Activated T-cell treated with anti-CD3 and anti-CD28 coated beads for 24 hours (primary cell): Measurements from ENCODE around the gene SGTB.
"Not testable (repeated sequence)": the region's sequence is repeated elsewhere in the genome, so short reads cannot be mapped to it uniquely, and the experiment has no call there.

ENCODE experiments used
- DNase-seq: peaks from one replicate; pipeline ENCODE4 v3.0.0-alpha.2; 2020; ENCODE audit warnings: low read depth

SGTB gene

DNA sequence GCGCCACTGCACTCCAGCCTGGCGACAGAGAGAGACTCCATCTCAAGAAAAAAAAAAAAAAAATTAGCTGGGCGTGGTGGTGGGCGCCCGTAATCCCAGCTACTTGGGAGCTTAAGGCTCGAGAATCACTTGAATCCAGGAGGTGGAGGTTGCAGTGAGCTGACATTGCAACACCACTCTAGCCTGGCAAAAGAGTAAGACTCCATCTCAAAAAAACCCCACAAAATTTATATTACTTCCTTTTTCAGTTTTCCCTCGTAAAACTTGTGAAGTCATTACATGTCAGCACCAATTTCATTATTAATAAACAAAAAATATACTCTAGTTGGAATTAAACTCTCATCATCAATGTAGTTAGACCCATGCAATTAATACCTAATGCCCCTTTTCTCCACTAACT is 53.2 kb downstream of the SGTB start:
- no peak for DNase-seq

DNA sequence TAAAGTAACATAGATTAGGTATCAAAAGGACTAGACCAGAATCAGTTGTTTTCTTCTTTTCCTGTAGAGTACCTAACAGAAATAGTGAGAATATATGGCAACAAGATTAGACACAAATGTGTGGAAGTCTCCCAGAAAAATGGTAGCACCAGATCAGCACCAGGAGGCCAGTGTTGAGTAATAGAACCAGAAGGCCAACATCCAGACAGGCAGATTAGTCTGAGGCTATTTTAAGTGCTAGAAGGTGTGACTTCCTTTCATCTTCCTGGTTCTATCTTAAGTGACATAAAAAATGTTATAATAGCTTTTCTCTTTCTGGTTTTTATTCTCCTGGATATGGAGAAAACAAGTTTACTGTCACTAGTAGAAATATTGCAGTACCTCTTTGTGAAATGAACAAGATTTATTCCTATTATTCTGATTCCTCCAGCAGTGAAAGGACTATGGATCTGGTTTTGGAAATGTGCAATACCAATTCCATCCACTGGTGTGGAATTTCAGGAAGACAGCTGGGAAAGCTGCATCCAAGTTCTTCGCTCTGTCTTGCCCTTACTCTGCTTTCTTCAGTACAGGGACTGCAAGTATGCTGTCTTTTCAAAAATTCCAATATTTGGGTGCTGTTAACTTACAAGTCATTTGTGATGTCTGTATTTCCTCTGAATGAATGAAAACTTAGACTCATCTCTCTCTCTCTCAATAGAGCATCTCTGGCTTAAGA is 57.9 kb downstream of the SGTB start:
- DNase-seq = no peak

DNA sequence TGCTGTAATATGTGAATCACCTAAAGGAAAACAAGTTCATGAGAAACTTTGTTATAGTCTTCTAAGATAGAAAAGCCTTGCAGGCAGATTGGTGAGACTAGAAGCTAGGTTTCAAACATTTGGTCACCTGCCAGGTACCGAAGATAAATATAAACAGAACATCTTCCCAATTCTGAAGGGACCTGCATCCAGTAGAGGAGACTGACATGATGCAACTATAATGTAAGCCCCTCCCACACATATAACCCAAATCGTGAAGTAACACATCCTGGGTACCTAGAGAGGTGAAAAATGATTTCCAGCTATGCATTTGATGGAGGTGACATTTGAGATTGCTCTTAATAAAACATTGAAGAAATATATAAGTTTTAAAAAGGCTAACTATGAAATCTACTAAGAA is 67.2 kb downstream of the SGTB start:
- DNase-seq = no peak

DNA sequence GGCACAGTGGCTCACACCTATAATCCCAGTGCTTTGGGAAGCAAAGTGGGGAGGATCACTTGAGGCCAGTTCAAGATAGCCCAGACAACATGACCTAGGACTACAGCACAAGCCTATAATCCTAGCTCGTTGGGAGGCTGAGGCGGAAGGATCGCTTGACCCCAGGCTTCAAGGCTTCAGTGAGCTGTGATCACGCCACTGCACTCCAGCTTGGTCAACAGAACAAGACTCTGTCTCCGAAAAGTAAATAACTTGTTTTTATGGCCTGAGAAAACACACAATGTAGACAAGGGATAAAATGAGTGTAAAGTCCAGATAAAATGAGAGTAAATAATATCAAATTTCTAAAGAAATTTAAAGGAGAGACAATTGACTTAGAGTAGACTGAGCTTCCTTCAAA is 70.8 kb downstream of the SGTB start:
- DNase-seq = no peak

DNA sequence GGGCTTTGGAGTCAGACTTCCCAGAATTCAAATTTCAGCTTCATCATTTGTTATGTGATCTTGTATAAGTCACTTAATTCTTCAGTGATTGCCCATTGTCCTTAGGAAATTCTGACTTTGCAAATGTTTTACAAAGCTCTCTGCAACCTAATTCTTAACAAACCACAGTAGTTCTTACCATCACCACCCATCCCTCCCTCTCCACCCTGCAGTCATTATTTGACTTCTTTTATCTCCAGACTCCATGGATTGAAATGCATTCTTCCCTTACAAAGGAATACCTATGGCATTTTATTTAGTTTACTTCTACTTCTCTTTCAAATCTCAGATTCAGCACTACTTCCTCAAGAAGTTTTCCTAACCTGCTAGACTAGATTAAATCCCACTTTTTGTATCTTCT is 74.0 kb downstream of the SGTB start:
- no peak for DNase-seq

DNA sequence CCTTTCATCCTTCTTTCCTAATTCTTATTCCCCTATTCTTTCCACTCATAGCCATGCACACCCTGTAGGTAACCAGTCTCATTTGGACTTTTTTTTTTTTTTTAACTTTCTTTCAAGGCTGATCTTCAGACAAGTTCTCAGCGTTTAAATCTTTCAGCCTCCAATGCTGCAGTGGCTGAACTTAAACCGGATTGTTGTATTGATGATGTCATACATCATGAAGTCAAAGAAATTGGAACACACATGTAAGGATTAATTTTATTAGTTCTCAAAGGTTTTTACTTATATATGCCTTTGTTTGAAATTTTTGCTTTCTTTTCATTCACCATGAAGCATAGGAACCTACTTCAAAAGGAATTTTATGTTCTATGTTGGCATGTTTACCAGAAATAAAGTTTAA is 75.0 kb downstream of the SGTB start:
- DNase-seq = no peak

DNA sequence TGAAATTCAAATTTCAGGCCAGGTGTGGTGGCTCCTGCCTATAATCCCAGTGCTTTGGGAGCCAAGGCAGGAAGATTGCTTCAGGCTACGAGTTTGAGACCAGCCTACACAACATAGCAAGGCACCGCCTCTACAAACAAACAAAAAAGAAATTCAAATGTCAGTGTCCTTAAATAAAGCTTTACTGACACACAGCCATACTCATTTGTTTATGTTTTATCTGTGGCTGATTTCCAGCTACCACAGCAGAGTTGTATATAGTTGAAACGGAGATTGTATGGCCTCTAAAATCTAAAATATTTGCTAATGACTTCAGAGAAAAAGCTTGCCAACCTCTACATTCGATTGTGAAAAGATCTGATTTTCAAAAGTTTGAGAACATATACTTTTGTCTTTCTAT is 81.7 kb downstream of the SGTB start:
- DNase-seq = no peak

DNA sequence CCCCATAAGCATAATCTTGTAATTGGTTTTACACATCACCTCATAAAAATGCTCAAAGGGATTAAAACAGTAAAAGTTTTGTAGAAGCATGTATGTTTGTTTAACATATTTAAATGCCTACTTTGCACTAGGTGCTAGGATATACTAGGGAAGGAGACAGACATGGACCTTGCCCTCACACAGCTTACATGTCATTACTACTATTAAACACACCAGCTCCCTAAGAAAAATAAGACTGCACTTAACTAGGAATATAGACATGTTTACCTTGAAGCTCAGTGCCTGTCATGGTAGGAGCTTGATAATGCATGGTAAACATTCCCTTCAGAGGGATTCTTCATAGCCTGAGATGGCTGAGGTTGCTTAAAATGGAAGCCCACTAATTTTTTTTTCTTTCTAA is 90.9 kb downstream of the SGTB start:
- DNase-seq = no peak

DNA sequence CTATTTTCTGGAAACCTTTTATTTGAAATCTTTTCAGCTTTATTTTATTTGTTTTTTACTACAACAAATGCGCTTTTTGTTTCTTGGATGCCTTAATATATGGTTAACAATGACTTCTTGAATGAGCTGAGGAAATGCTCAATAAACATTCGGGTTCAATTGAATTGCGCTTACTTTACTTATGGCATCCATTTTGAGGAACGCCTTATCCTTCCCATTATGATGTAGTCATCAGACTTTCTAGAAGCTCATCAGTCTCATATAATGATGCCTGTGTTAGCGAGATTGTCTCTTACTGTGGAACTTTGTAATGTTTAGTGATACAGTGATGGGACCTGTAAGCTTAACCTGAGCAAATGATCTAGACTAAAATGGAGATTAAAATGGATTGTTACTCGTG is 96.2 kb downstream of the SGTB start:
- DNase-seq = no peak

DNA sequence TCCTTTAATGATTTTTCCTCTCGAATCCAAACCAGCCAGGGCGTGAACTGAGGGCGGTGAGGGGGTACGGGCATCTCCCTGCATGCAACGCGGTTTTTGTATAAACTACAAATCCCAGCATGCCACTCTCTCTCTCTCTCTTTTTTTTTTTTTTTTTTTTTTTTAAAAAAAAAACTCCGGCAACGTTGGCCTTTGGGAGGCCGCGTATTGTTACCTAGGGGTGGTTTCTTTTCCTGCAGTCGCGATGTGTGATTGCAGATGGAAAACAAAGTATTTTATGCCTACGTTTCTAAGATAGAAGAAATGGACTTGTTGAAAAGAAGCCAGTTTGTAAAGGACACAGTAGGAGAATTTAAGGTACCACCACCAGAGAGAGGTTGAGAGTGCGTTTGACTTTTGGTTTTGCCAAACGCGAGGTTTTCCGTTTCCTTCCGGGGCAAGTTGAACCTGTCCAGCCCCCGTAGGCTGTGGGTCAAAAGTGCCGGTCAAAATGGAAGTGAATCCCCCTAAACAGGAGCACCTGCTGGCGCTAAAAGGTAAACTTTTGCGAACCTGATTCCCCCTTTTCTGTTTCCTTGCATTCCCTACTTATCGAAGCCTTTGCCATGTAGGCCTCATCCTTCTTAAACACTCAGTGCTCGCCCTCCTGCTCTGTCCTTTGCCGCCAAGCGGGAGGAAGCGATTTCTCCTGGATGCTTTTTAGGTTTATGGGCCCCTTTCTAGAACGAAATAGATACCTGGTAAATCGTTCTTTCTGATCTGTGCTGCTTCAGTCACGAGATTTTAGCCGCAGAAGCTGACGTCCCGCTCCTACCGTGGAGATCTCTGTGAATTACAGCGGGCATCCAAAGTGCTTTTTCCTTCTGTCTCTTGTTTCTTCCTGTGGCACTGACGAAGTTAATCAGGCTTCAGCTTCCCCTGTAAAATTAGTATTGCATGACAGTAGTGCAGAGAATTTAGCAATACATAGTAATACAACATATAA is 97.0 kb downstream of the SGTB start, which contains the start of the genes SHLD3 and TRAPPC13:
Gene SHLD3, plus strand, starts transcription at position 457 of the 985 bp plus-strand sequence. CDS start 4,561 bp downstream, outside the sequence.
Gene TRAPPC13, plus strand, starts transcription at position 457 of the 985 bp plus-strand sequence. Its CDS starts 34 bp downstream, at position 491.
- DNase-seq = peak; percentile 76

DNA sequence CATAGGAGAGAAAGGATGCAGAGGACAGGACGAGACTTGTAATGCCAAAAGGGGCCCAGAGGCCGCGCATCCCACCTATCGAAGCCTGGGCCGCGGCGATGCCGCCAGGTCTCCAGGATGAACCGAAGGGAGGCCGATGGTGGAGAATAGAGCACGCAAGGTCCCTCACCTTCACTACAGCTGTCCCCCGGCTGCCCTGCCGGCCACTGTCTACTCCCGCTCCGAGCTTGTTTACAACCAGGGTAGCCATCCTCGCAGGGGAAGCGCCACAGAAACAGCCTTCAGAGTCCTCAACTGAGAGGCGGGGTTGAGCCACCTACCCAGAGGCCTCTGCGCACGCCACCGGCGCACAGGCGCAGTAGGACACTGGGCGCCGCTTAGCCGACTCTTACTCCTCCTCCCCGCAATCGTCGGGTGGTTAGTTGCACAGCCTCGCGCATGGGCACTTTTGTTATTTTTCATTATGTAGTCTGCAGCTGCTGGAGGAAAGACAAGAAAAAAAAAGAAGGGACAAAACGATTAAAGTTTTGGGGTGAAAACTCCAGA is 97.8 kb downstream of the SGTB start, which contains the start of gene TRIM23:
Gene TRIM23, minus strand, starts transcription at position 309 of the 546 bp plus-strand sequence. Its CDS starts 59 bp downstream, at position 250.
- peak; percentile 90 for DNase-seq

DNA sequence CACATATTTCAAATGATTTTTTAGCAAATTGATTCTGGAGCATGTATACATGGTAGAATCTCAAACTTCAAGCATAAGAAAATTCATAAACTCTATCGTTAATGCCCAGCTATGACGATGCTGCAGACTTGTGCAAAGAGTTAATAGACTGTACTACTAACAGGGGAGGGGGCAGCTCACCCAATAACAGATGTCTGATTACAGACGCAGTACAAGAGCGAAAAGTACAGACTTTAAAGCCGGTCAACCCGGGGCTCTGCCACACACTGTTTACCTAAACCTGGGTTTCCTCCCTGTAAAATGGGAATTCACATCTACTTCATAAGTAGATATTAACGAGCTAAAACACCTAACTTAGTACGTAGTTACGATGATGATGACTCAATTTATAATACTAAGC is 98.4 kb downstream of the SGTB start:
- no peak for DNase-seq

DNA sequence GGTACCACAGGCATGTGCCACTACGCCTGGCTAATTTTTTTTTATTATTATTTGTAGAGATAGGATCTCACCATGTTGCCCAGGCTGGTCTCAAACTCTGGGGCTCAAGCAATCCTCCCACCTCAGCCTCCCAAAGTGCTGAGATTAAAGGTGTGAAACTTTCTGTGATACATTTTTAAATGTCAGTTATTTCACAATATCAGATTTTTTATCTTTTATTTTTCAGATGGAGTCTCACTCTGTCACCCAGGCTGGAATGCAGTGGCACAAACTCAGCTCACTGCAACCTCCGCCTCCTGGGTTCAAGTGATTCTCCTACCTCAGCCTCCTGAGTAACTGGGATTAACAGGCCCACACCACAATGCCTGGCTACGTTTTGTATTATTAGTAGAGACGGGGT is 99.9 kb downstream of the SGTB start:
- DNase-seq = not testable (repeated sequence)

DNA sequence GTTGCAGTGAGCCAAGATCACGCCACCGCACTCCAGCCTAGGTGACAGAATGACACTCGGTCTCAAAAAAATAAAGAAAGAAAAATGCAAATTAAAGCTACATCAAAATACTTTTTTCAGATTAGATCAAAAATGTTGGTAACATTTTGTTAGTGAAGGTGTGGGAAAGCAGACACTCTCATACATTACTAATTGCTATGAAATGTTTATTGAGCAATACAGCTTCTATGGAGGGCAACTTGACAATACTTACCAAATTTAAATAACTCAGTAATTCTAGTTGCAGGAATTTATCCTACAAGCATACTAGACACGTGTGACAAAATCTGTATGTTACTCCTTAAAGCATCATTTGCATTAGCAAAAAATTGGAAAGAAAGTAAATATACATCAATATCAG is 101.9 kb downstream of the SGTB start:
- no peak for DNase-seq
